HG03460 (cell line): ENCODE results near the gene FOXD3.
"Not testable (repeated sequence)": the region's sequence is repeated elsewhere in the genome, so short reads cannot be mapped to it uniquely, and the experiment has no call there.

Source experiments
- ATAC-seq: cut with Tn5 transposase; IDR thresholded peaks from one replicate; pipeline ENCODE4 v1.9.1; 2021; ENCODE audit not compliant: unreplicated experiment

The FOXD3 gene

GRCh38 chr1:63356234-63356633 is 33.9 kb downstream of the FOXD3 start:
- not testable (repeated sequence) for ATAC-seq

- no peak for ATAC-seq
These were observed 37.2 kb downstream of the FOXD3 start for GRCh38 chr1:63359561-63359960.

GRCh38 chr1:63362073-63362472 is 39.7 kb downstream of the FOXD3 start:
- no peak for ATAC-seq

GRCh38 chr1:63362578-63362977 is 40.2 kb downstream of the FOXD3 start:
- ATAC-seq = no peak

- no peak for ATAC-seq
These were observed 40.6 kb downstream of the FOXD3 start for GRCh38 chr1:63363014-63363413.

DNA sequence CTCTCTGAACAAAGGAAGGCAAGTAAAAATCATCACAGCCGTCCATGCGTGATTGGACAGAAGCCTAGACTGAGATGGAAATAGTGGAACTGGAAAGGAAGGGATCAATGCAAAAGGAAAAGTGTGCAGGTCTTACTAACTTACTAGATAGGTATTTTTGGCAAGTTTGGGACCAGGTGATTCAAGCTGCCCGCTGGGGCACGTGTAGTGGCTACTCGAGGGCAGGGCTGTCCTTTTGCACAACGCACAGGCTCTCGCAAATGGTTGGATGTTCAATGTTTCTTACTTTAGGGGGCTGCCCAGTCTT is 44.5 kb downstream of the FOXD3 start:
- ATAC-seq = no peak

- ATAC-seq = peak; percentile 95
These were observed 45.1 kb downstream of the FOXD3 start, which contains the start of gene ALG6 for GRCh38 chr1:63367215-63368103. Gene ALG6, plus strand, starts transcription at chr1:63367627. Its CDS starts 3,351 bp downstream, at chr1:63370978.

- ATAC-seq = no peak
These were observed 45.8 kb downstream of the FOXD3 start for GRCh38 chr1:63368131-63368530.
